Ovary (tissue), 9 donors: Measurements from ENCODE around the gene CPXM1. TPM values are rescaled to one million over a fixed set of nuclear protein-coding genes. Genes with fewer than 3 reads are reported as not detected.

Experiments used
- DNase-seq, 5 donors: peaks; one replicate each; pipeline ENCODE4 v3.0.0-alpha.2; 2019 to 2020
- H3K27ac ChIP-seq, 2 donors: fragments of 200-600 bp; one replicate each; pipeline versions ENCODE4 v1.5.1 to v1.8.0; 2019 to 2022
- H3K27me3 ChIP-seq: fragments of 200-600 bp; one replicate; pipeline ENCODE4 v1.8.0; 2022
- H3K36me3 ChIP-seq: fragments of 200-600 bp; sonication (generic); one replicate; pipeline ENCODE4 v1.5.1; 2019
- H3K4me1 ChIP-seq: one replicate; pipeline ENCODE4 v1.8.1; 2013; ENCODE audit warnings: mild to moderate bottlenecking, moderate library complexity; ENCODE audit not compliant: insufficient read depth
- H3K4me3 ChIP-seq: fragments of 200-600 bp; sonication (generic); one replicate; pipeline ENCODE4 v1.5.1; 2017
- H3K9me3 ChIP-seq, 2 donors: fragments of 200-600 bp in 1 of 2; sonication (generic) in 1 of 2; one replicate each; pipeline versions ENCODE4 v1.5.1 to v1.8.1; 2013 to 2019; ENCODE audit warnings: mild to moderate bottlenecking in 1 of 2, moderate library complexity in 1 of 2
- EP300 ChIP-seq: sonication (generic); formaldehyde crosslinking; IDR thresholded peaks from one replicate; pipeline ENCODE4 v1.6.1; 2017; ENCODE audit warnings: antibody characterized with exemption
- POLR2A ChIP-seq: fragments of 450-650 bp; IDR thresholded peaks from one replicate; pipeline ENCODE4 v1.6.1; 2017; ENCODE audit warnings: antibody characterized with exemption, mild to moderate bottlenecking, moderate library complexity
- WGBS, 3 donors: extraction: QIAGEN DNeasy Blood & Tissue Kit in 1 of 3; methylation state at CpG; one replicate each; pipeline versions ENCODE4 v1.1.5 to v1.1.7; 2013 to 2017; 5-methylcytosine and 5-hydroxymethylcytosine counted together
- intact Hi-C, 4 donors: fragments of 100-400 bp; cut with DNase I; formaldehyde crosslinking; loops; one replicate each; pipeline versions ENCODE4 v1.11.0 to v1.15.1; 2022 to 2023
- polyA plus RNA-seq, 2 donors: library from polyadenylated mRNA; stranded (reverse); fragments of 200-250 nt in 1 of 2; fragments of 350-450 nt in 1 of 2; fragmentation: Illumina TruSeq in 1 of 2; extraction: RNeasy Lipid Tissue Mini Kit (QIAGEN cat#74804) in 1 of 2; gene quantifications; one replicate each; pipeline ENCODE4 v1.2.3, GENCODE V29; 2013 to 2014
- total RNA-seq, 7 donors: library from RNA; depleted of rRNA in 2 of 7; stranded (reverse); fragments of >200 nt in 2 of 7; fragmentation: NEBNext Ultra II Directional in 3 of 7; extraction: Animal tissue kit (Norgen Biotek cat#: 25700) in 3 of 7; gene quantifications; one replicate each; pipeline versions ENCODE4 v1.1.0 to v1.2.4, GENCODE V29; 2016 to 2023
- TF ChIP-seq, protein P1 (sequence below), 3 donors: fragments of 450-650 bp in 2 of 3; fragments of 200-600 bp in 1 of 3; IDR thresholded peaks; one replicate each; pipeline versions ENCODE4 v1.5.1 to v1.8.0; 2016 to 2022; ENCODE audit warnings: antibody characterized with exemption in 3 of 3, mild to moderate bottlenecking in 1 of 3
- donor health status: DM: no; HTN: no; CAD: no; lungs with moderate emphysema.
- donor health status: DM: no; HTN: no; CAD: no.
- donor health status: Bipolar disorder and iron deficiency.
- donor health status: DM: yes; HTN: yes; CAD: no.
- donor health status: DM: no; HTN: no; CAD: no.
- donor health status: DM: yes; HTN: yes; CAD: no.

Gene CPXM1
- total and polyA plus RNA-seq, 9 donors = 0.86 to 50.9 (median 28.1) TPM

DNA sequence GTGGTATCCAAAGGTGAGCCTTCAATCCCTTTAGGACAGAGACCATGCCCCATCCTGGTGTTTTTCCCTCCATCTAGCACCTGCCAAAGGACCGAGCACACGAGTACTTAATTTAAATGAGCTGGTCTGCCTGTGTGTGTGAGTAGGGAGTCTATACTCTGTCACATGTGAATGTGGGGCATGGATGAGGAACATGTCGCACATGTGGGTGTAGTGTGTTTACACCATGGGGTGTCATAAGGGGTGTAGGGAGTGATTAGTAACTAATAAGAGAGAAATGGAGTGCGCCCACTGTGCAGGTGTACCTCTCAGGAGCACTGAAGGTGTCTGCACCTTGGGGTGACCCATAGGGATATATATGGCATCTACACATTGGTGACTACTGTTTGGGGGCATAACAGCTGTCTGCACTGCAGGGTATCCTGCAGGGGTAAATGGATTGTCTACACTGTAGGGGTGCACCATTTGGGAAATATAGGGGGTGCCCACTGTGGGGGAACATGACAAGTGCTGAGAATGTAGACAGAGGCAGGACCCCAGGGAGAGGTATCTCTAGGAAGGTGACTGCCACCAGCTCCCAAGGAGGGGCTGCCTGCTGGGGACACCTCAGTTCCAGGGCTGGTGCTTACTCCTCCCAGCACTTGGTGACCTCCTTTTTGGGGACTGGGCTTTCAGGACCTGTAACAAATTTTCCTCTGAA lies 54.3 kb downstream of the CPXM1 start:
- no peaks in the 10 kb centered on the region for H3K27me3 ChIP-seq
- WGBS, 3 donors = 89 to 94% (median 90%) methylated on average over 4 of the region's 4 CpGs
- H3K27ac ChIP-seq = no peak overlapping the region
- H3K4me1 ChIP-seq = no peaks in the 10 kb centered on the region
- H3K9me3 ChIP-seq = no peaks in the 10 kb centered on the region
- intact Hi-C loops = loop anchor here in 1 of 4 donors (5.0 kb wide), 1 partner anchor 49 kb away; no protein-coding TSS in a partner anchor
- no peaks in the 10 kb centered on the region for H3K36me3 ChIP-seq
- H3K4me3 ChIP-seq = no peak overlapping the region
- TF ChIP-seq, protein P1, sequence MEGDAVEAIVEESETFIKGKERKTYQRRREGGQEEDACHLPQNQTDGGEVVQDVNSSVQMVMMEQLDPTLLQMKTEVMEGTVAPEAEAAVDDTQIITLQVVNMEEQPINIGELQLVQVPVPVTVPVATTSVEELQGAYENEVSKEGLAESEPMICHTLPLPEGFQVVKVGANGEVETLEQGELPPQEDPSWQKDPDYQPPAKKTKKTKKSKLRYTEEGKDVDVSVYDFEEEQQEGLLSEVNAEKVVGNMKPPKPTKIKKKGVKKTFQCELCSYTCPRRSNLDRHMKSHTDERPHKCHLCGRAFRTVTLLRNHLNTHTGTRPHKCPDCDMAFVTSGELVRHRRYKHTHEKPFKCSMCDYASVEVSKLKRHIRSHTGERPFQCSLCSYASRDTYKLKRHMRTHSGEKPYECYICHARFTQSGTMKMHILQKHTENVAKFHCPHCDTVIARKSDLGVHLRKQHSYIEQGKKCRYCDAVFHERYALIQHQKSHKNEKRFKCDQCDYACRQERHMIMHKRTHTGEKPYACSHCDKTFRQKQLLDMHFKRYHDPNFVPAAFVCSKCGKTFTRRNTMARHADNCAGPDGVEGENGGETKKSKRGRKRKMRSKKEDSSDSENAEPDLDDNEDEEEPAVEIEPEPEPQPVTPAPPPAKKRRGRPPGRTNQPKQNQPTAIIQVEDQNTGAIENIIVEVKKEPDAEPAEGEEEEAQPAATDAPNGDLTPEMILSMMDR (IDR thresholded peaks at IDR 0.05) = no peak
- TF ChIP-seq POLR2A (no peak), EP300 (no peak)
- DNase-seq = peak in 1 of 5 donors; percentile 2

- WGBS, 3 donors = 82 to 89% (median 85%) methylated on average over 12 of the region's 12 CpGs
- intact Hi-C loops = loop anchor here in 1 of 4 donors (5.0 kb wide), 1 partner anchor 48 kb away; no protein-coding TSS in a partner anchor
- Histone ChIP-seq H3K27ac (no peak overlapping the region), H3K4me1 (no peaks in the 10 kb centered on the region), H3K27me3 (no peaks in the 10 kb centered on the region), H3K9me3 (no peaks in the 10 kb centered on the region), H3K36me3 (no peaks in the 10 kb centered on the region), H3K4me3 (no peak overlapping the region)
- peak in 1 of 5 donors; percentile 6 for DNase-seq
- TF ChIP-seq POLR2A = no peak
- TF ChIP-seq EP300 = no peak
- TF ChIP-seq, protein P1 (IDR thresholded peaks at IDR 0.05) = no peak
Observed at GRCh38 chr20:2745060-2745910, 55.1 kb downstream of the CPXM1 start.

Other genes starting within 250 kb of the CPXM1 start
- 100 to 1,000 TPM in 5 of 7 donors, 10 to 100 TPM in 2; 62.0 to 181 (median 134) TPM for gene NOP56, start 148.0 kb downstream of the CPXM1 start, total RNA-seq
- 100 to 1,000 TPM in 1 of 2 donors, 10 to 100 TPM in 1; 76.2 to 207 TPM for gene NOP56, start 148.0 kb downstream of the CPXM1 start, polyA plus RNA-seq
- 10 to 100 TPM; 68.1 to 92.9 (median 85.9) TPM for gene IDH3B, start 136.4 kb downstream of the CPXM1 start, total RNA-seq
- 100 to 1,000 TPM in 1 of 2 donors, 10 to 100 TPM in 1; 85.6 to 105 TPM for gene IDH3B, start 136.4 kb downstream of the CPXM1 start, polyA plus RNA-seq
- gene EBF4, start 107.8 kb downstream of the CPXM1 start, total RNA-seq = 10 to 100 TPM; 17.6 to 67.7 (median 55.5) TPM
- gene EBF4, start 107.8 kb downstream of the CPXM1 start, polyA plus RNA-seq = 10 to 100 TPM in 1 of 2 donors, 1 to 10 TPM in 1; 9.4 to 22.3 TPM
- under 1 TPM in 1 of 7 donors, not detected in 6; 0.69 TPM for gene C20orf141, start 14.4 kb upstream of the CPXM1 start, total RNA-seq
- not detected for gene C20orf141, start 14.4 kb upstream of the CPXM1 start, polyA plus RNA-seq
- not detected for gene TMEM239, start 15.7 kb upstream of the CPXM1 start, total RNA-seq
- gene TMEM239, start 15.7 kb upstream of the CPXM1 start, polyA plus RNA-seq = not detected
- gene PCED1A, start 40.0 kb upstream of the CPXM1 start, total RNA-seq = 10 to 100 TPM; 32.9 to 58.0 (median 39.1) TPM
- 10 to 100 TPM in 1 of 2 donors, 1 to 10 TPM in 1; 6.0 to 44.0 TPM for gene PCED1A, start 40.0 kb upstream of the CPXM1 start, polyA plus RNA-seq
- 10 to 100 TPM; 15.6 to 44.1 (median 31.4) TPM for gene VPS16, start 40.1 kb upstream of the CPXM1 start, total RNA-seq
- gene VPS16, start 40.1 kb upstream of the CPXM1 start, polyA plus RNA-seq = 10 to 100 TPM; 16.8 to 30.7 TPM
- gene PTPRA, start 72.9 kb upstream of the CPXM1 start, total RNA-seq = 10 to 100 TPM; 40.7 to 78.7 (median 71.8) TPM
- gene PTPRA, start 72.9 kb upstream of the CPXM1 start, polyA plus RNA-seq = 100 to 1,000 TPM in 1 of 2 donors, 10 to 100 TPM in 1; 43.3 to 178 TPM
- 1 to 10 TPM in 1 of 7 donors, under 1 TPM in 4, not detected in 2; 0.73 to 1.2 (median 0.95) TPM for gene GNRH2, start 243.0 kb upstream of the CPXM1 start, total RNA-seq
- 1 to 10 TPM in 1 of 2 donors, not detected in 1; 2.2 TPM for gene GNRH2, start 243.0 kb upstream of the CPXM1 start, polyA plus RNA-seq
- gene MRPS26, start 245.4 kb upstream of the CPXM1 start, total RNA-seq = 10 to 100 TPM; 40.8 to 65.8 (median 51.9) TPM
- 10 to 100 TPM; 18.4 to 65.6 TPM for gene MRPS26, start 245.4 kb upstream of the CPXM1 start, polyA plus RNA-seq